Vagina (tissue), 2 donors: ENCODE results near the gene TRIO. TPM values are rescaled to one million over a fixed set of nuclear protein-coding genes. Genes with fewer than 3 reads are reported as not detected.
A peak's percentile ranks its signal among the peaks of the same experiment; 100 is the strongest.

Experiments used
- DNase-seq, 2 donors: peaks; one replicate each; pipeline ENCODE4 v3.0.0-alpha.2; 2017; ENCODE audit errors: extremely low spot score in 2 of 2
- H3K27ac ChIP-seq: fragments of 200-600 bp; sonication (generic); one replicate; pipeline ENCODE4 v1.5.1; 2019
- H3K27me3 ChIP-seq: fragments of 200-600 bp; sonication (generic); one replicate; pipeline ENCODE4 v1.5.1; 2019
- H3K36me3 ChIP-seq, 2 donors: fragments of 200-600 bp; sonication (generic); one replicate each; pipeline ENCODE4 v1.5.1; 2017 to 2019
- H3K4me1 ChIP-seq: fragments of 200-600 bp; sonication (generic); one replicate; pipeline ENCODE4 v1.5.1; 2019
- H3K4me3 ChIP-seq, 2 donors: fragments of 200-600 bp; sonication (generic); 1 replicate in 1 of 2; 2 replicates in 1 of 2; pipeline ENCODE4 v1.5.1; 2016 to 2019
- H3K9me3 ChIP-seq: fragments of 200-600 bp; sonication (generic); one replicate; pipeline ENCODE4 v1.5.1; 2019
- CTCF ChIP-seq, 3 experiments: fragments of 450-650 bp in 2 of 3; fragments of 200-600 bp in 1 of 3; sonication (generic) in 1 of 3; IDR thresholded peaks; one replicate each; pipeline ENCODE4 v1.5.1; 2017 to 2019; ENCODE audit warnings: antibody characterized with exemption in 3 of 3, mild to moderate bottlenecking in 2 of 3, moderate library complexity in 2 of 3
- POLR2A ChIP-seq, 2 donors: fragments of 450-650 bp; IDR thresholded peaks; one replicate each; pipeline ENCODE4 v1.6.1; 2017; ENCODE audit warnings: antibody characterized with exemption in 2 of 2, mild to moderate bottlenecking in 2 of 2, moderate library complexity in 2 of 2
- POLR2AphosphoS5 ChIP-seq, 2 donors: sonication (generic); formaldehyde crosslinking; IDR thresholded peaks; one replicate each; pipeline ENCODE4 v1.9.0; 2017; ENCODE audit warnings: antibody characterized with exemption in 2 of 2, mild to moderate bottlenecking in 2 of 2, low read depth in 1 of 2; ENCODE audit not compliant: insufficient read depth in 1 of 2
- intact Hi-C: fragments of 100-400 bp; cut with DNase I; formaldehyde crosslinking; loops from one replicate; pipeline ENCODE4 v1.15.1; 2023
- total RNA-seq: library from RNA; depleted of rRNA; stranded (reverse); fragments of >200 nt; gene quantifications from one replicate; pipeline ENCODE4 v1.2.3, GENCODE V29; 2016

The TRIO gene
- total RNA-seq, 1 donor from 2014 or later = 142 TPM

GRCh38 chr5:14364576-14365472 is 221.7 kb downstream of the TRIO start:
- no peak overlapping the region for H3K4me3 ChIP-seq
- TF ChIP-seq CTCF (IDR thresholded peaks at IDR 0.05) (peak in 1 of 3 experiments; percentile 21), POLR2AphosphoS5 (IDR thresholded peaks at IDR 0.05; ENCODE audit: insufficient read depth in 1 of 2, low read depth in 1 of 2) (no peak)
- H3K36me3 ChIP-seq = peaks cover 0 to 60% of the 10 kb centered on the region in 2 donors
- no peaks in the 10 kb centered on the region for H3K4me1 ChIP-seq
- H3K27me3 ChIP-seq = no peaks in the 10 kb centered on the region
- H3K9me3 ChIP-seq = no peaks in the 10 kb centered on the region
- intact Hi-C loops = no loop called here
- no peak overlapping the region for H3K27ac ChIP-seq
- DNase-seq = no peak

GRCh38 chr5:14365831-14366430 is 222.8 kb downstream of the TRIO start:
- H3K4me1 ChIP-seq = no peaks in the 10 kb centered on the region
- H3K27me3 ChIP-seq = no peaks in the 10 kb centered on the region
- peaks cover 0 to 57% of the 10 kb centered on the region in 2 donors for H3K36me3 ChIP-seq
- TF ChIP-seq POLR2A (IDR thresholded peaks at IDR 0.05) (no peak), POLR2AphosphoS5 (IDR thresholded peaks at IDR 0.05; ENCODE audit: insufficient read depth in 1 of 2, low read depth in 1 of 2) (no peak), CTCF (IDR thresholded peaks at IDR 0.05) (no peak)
- no peaks in the 10 kb centered on the region for H3K9me3 ChIP-seq
- DNase-seq = no peak
- intact Hi-C loops = no loop called here
- H3K27ac ChIP-seq = no peak overlapping the region
- no peak overlapping the region for H3K4me3 ChIP-seq

GRCh38 chr5:14366763-14367162 is 223.6 kb downstream of the TRIO start:
- intact Hi-C loops = no loop called here
- Histone ChIP-seq H3K36me3 (peaks cover 0 to 56% of the 10 kb centered on the region in 2 donors), H3K4me3 (no peak overlapping the region), H3K9me3 (no peaks in the 10 kb centered on the region), H3K4me1 (no peaks in the 10 kb centered on the region), H3K27ac (no peak overlapping the region), H3K27me3 (no peaks in the 10 kb centered on the region)
- TF ChIP-seq CTCF (IDR thresholded peaks at IDR 0.05) (no peak), POLR2A (IDR thresholded peaks at IDR 0.05) (no peak), POLR2AphosphoS5 (IDR thresholded peaks at IDR 0.05; ENCODE audit: insufficient read depth in 1 of 2, low read depth in 1 of 2) (no peak)
- DNase-seq = no peak

- no peak for DNase-seq
- H3K4me1 ChIP-seq = no peaks in the 10 kb centered on the region
- H3K4me3 ChIP-seq = no peak overlapping the region
- no peak overlapping the region for H3K27ac ChIP-seq
- H3K36me3 ChIP-seq = peaks cover 0 to 54% of the 10 kb centered on the region in 2 donors
- TF ChIP-seq CTCF (IDR thresholded peaks at IDR 0.05) (no peak), POLR2AphosphoS5 (IDR thresholded peaks at IDR 0.05; ENCODE audit: insufficient read depth in 1 of 2, low read depth in 1 of 2) (no peak), POLR2A (IDR thresholded peaks at IDR 0.05) (no peak)
- H3K9me3 ChIP-seq = no peaks in the 10 kb centered on the region
- intact Hi-C loops = no loop called here
- no peaks in the 10 kb centered on the region for H3K27me3 ChIP-seq
Observed at GRCh38 chr5:14367364-14367763, 224.2 kb downstream of the TRIO start.

GRCh38 chr5:14369780-14370179 is 226.6 kb downstream of the TRIO start:
- TF ChIP-seq CTCF (IDR thresholded peaks at IDR 0.05) (no peak), POLR2AphosphoS5 (IDR thresholded peaks at IDR 0.05; ENCODE audit: insufficient read depth in 1 of 2, low read depth in 1 of 2) (no peak), POLR2A (IDR thresholded peaks at IDR 0.05) (no peak)
- Histone ChIP-seq H3K4me3 (no peak overlapping the region), H3K27me3 (no peaks in the 10 kb centered on the region), H3K36me3 (peaks cover 0 to 64% of the 10 kb centered on the region in 2 donors), H3K9me3 (no peaks in the 10 kb centered on the region), H3K27ac (no peak overlapping the region), H3K4me1 (no peaks in the 10 kb centered on the region)
- DNase-seq = no peak
- intact Hi-C loops = no loop called here
